SK-N-MC (cell line): ENCODE measurements around the gene TNNI3K.

ENCODE experiments used
- EZH2 ChIP-seq: fragments of 200-600 bp; sonication (generic); IDR thresholded peaks from one replicate; pipeline ENCODE4 v1.6.1; 2017; ENCODE audit warnings: antibody characterized with exemption
- FOXP2 ChIP-seq: optimal IDR thresholded peaks from 2 replicates; pipeline ENCODE3; 2011; ENCODE audit warnings: mild to moderate bottlenecking, moderate library complexity; ENCODE audit not compliant: insufficient read depth; ENCODE audit errors: extremely low read length, control extremely low read depth

- TF ChIP-seq FOXP2 (no peak), EZH2 (no peak)
Measured at GRCh38 chr1:74328851-74329250, 93.7 kb downstream of the TNNI3K start.
